NCI-H226 (cell line): ENCODE measurements around the gene ECT2.
"Not testable (repeated sequence)": the region's sequence is repeated elsewhere in the genome, so short reads cannot be mapped to it uniquely, and the experiment has no call there.

ENCODE experiments used
- DNase-seq: peaks from one replicate; pipeline ENCODE4 v3.0.0-alpha.2; 2015

ECT2 gene

GRCh38 chr3:172813462-172813861, 62.9 kb downstream of the ECT2 start:
- DNase-seq: no peak

- no peak for DNase-seq
Measured at GRCh38 chr3:172814738-172815137, 64.2 kb downstream of the ECT2 start.

- DNase-seq: no peak
Measured at GRCh38 chr3:172815857-172816256, 65.3 kb downstream of the ECT2 start.

GRCh38 chr3:172816281-172816680, 65.8 kb downstream of the ECT2 start:
- no peak for DNase-seq

GRCh38 chr3:172816968-172817367, 66.4 kb downstream of the ECT2 start:
- no peak for DNase-seq

GRCh38 chr3:172820492-172820891, 70.0 kb downstream of the ECT2 start:
- no peak for DNase-seq

- no peak for DNase-seq
Measured at GRCh38 chr3:172824229-172824628, 73.7 kb downstream of the ECT2 start.

GRCh38 chr3:172827231-172827630, 76.7 kb downstream of the ECT2 start:
- DNase-seq: not testable (repeated sequence)

- no peak for DNase-seq
Measured at GRCh38 chr3:172832983-172833382, 82.5 kb downstream of the ECT2 start.

GRCh38 chr3:172836390-172836997, 86.0 kb downstream of the ECT2 start:
- no peak for DNase-seq

GRCh38 chr3:172839679-172840078, 89.2 kb downstream of the ECT2 start:
- no peak for DNase-seq

GRCh38 chr3:172840463-172840862, 89.9 kb downstream of the ECT2 start:
- no peak for DNase-seq

- no peak for DNase-seq
Measured at GRCh38 chr3:172840913-172841312, 90.4 kb downstream of the ECT2 start.

- no peak for DNase-seq
Measured at GRCh38 chr3:172844428-172844827, 93.9 kb downstream of the ECT2 start.

- DNase-seq: peak; percentile 46
Measured at GRCh38 chr3:172846103-172846561, 95.6 kb downstream of the ECT2 start.

- DNase-seq: peak; percentile 83
Measured at GRCh38 chr3:172846706-172847105, 96.2 kb downstream of the ECT2 start.

- DNase-seq: no peak
Measured at GRCh38 chr3:172847292-172847691, 96.8 kb downstream of the ECT2 start.

GRCh38 chr3:172848910-172849309, 98.4 kb downstream of the ECT2 start:
- DNase-seq: peak; percentile 90

GRCh38 chr3:172853005-172853404, 102.5 kb downstream of the ECT2 start:
- no peak for DNase-seq

- peak; percentile 5 for DNase-seq
Measured at GRCh38 chr3:172853921-172854666, 103.6 kb downstream of the ECT2 start.

GRCh38 chr3:172855037-172855436, 104.5 kb downstream of the ECT2 start:
- DNase-seq: no peak

GRCh38 chr3:172856795-172857742, 106.5 kb downstream of the ECT2 start:
- no peak for DNase-seq

GRCh38 chr3:172859041-172859440, 108.5 kb downstream of the ECT2 start:
- DNase-seq: peak; percentile 26
